ENCODE data around the gene RGS3. TPM values are rescaled to one million over a fixed set of nuclear protein-coding genes. Genes with fewer than 3 reads are reported as not detected.

The RGS3 gene
- total RNA-seq, 1 experiment from 2014 or later: 16.6 TPM

DNA sequence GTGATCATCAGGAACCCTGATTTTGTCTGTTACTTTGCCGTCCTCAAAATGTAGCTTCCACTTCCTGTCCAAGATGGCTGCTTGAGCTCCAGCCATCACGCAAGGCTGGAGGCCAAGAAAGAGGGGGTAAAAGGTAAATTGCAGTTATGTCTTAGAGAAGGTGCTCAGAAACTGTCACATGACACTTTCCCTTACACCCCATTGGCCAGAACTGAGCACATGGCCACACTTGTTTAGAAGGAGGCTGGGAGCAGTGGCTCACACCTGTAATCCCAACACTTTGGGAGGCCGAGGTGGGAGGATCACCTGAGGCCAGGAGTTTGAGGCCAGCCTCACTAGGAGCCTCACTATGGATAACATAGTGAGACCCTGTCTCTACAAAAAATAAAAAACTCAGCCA, 140.9 kb downstream of the RGS3 start:
- DNase-seq (ENCODE audit: low spot score): no peak
- H3K9me3 Mint-ChIP-seq: no peaks in the 10 kb centered on the region
- no peaks in the 10 kb centered on the region for H3K36me3 Mint-ChIP-seq
- no peak for ATAC-seq
- no peak overlapping the region for H3K4me3 Mint-ChIP-seq
- ChIA-PET CTCF (interaction anchor here (1.8 to 20.2 kb wide), 3 partner anchors 11 to 50 kb away, joined by 5 to 962 read pairs (median 26); no protein-coding TSS in a partner anchor), POLR2A (no interaction called here)
- H3K27me3 Mint-ChIP-seq (ENCODE audit: low read depth): peaks cover 2% of the 10 kb centered on the region
- H3K4me1 Mint-ChIP-seq: peaks cover 44% of the 10 kb centered on the region
- no peak overlapping the region for H3K27ac Mint-ChIP-seq
- TF ChIP-seq FOXK1 (CRISPR knock-in tag; IDR thresholded peaks at IDR 0.05): no peak
- TF ChIP-seq, protein P1, sequence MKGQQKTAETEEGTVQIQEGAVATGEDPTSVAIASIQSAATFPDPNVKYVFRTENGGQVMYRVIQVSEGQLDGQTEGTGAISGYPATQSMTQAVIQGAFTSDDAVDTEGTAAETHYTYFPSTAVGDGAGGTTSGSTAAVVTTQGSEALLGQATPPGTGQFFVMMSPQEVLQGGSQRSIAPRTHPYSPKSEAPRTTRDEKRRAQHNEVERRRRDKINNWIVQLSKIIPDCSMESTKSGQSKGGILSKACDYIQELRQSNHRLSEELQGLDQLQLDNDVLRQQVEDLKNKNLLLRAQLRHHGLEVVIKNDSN (CRISPR knock-in tag; IDR thresholded peaks at IDR 0.05): peak; percentile 65; the same call in 1 of the 2 replicates
- TF ChIP-seq, protein P2, sequence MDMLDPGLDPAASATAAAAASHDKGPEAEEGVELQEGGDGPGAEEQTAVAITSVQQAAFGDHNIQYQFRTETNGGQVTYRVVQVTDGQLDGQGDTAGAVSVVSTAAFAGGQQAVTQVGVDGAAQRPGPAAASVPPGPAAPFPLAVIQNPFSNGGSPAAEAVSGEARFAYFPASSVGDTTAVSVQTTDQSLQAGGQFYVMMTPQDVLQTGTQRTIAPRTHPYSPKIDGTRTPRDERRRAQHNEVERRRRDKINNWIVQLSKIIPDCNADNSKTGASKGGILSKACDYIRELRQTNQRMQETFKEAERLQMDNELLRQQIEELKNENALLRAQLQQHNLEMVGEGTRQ (CRISPR knock-in tag; IDR thresholded peaks at IDR 0.05): peak; percentile 79
- TF ChIP-seq JUN (CRISPR knock-in tag; IDR thresholded peaks at IDR 0.05): no peak
- no peak for TF ChIP-seq HMGA2 (CRISPR knock-in tag; IDR thresholded peaks at IDR 0.05)
- TF ChIP-seq, protein P3, sequence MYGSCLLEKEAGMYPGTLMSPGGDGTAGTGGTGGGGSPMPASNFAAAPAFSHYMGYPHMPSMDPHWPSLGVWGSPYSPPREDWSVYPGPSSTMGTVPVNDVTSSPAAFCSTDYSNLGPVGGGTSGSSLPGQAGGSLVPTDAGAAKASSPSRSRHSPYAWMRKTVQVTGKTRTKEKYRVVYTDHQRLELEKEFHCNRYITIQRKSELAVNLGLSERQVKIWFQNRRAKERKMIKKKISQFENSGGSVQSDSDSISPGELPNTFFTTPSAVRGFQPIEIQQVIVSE (CRISPR knock-in tag; IDR thresholded peaks at IDR 0.05; ENCODE audit: borderline replicate concordance): no peak
- TF ChIP-seq, protein P4, sequence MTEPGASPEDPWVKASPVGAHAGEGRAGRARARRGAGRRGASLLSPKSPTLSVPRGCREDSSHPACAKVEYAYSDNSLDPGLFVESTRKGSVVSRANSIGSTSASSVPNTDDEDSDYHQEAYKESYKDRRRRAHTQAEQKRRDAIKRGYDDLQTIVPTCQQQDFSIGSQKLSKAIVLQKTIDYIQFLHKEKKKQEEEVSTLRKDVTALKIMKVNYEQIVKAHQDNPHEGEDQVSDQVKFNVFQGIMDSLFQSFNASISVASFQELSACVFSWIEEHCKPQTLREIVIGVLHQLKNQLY (CRISPR knock-in tag; IDR thresholded peaks at IDR 0.05): no peak
- peak; percentile 54 for TF ChIP-seq NFYB (CRISPR knock-in tag; conservative IDR thresholded peaks at IDR 0.05; ENCODE audit: low read depth)
- TF ChIP-seq RORB (CRISPR knock-in tag; IDR thresholded peaks at IDR 0.05): no peak

DNA sequence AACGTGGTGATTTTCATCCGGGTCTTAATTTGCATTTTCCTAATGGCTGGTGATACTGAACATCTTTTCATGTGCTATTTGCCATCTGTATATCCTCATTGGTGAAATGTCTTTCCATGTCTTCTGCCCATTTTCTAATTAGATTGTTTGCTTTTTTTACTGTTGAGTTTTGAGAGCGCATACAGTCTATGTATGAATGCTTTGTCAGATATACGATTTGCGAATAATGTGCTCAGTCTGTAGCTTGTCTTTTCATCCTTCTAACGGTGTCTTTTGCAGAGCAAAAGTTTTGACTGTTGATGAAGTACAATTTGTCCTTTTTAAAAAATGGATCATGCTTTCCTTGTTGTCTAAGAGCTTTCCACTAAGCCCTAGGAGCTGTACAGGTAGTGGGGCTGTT, 143.0 kb downstream of the RGS3 start:
- POLR2A ChIA-PET: no interaction called here
- TF ChIP-seq, protein P5, sequence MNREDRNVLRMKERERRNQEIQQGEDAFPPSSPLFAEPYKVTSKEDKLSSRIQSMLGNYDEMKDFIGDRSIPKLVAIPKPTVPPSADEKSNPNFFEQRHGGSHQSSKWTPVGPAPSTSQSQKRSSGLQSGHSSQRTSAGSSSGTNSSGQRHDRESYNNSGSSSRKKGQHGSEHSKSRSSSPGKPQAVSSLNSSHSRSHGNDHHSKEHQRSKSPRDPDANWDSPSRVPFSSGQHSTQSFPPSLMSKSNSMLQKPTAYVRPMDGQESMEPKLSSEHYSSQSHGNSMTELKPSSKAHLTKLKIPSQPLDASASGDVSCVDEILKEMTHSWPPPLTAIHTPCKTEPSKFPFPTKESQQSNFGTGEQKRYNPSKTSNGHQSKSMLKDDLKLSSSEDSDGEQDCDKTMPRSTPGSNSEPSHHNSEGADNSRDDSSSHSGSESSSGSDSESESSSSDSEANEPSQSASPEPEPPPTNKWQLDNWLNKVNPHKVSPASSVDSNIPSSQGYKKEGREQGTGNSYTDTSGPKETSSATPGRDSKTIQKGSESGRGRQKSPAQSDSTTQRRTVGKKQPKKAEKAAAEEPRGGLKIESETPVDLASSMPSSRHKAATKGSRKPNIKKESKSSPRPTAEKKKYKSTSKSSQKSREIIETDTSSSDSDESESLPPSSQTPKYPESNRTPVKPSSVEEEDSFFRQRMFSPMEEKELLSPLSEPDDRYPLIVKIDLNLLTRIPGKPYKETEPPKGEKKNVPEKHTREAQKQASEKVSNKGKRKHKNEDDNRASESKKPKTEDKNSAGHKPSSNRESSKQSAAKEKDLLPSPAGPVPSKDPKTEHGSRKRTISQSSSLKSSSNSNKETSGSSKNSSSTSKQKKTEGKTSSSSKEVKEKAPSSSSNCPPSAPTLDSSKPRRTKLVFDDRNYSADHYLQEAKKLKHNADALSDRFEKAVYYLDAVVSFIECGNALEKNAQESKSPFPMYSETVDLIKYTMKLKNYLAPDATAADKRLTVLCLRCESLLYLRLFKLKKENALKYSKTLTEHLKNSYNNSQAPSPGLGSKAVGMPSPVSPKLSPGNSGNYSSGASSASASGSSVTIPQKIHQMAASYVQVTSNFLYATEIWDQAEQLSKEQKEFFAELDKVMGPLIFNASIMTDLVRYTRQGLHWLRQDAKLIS (CRISPR knock-in tag; IDR thresholded peaks at IDR 0.05; ENCODE audit: borderline replicate concordance): no peak
- no peak for TF ChIP-seq ZNF317 (CRISPR knock-in tag; IDR thresholded peaks at IDR 0.05; ENCODE audit: borderline replicate concordance, low read depth)
- TF ChIP-seq ESRRA (CRISPR knock-in tag; IDR thresholded peaks at IDR 0.05; ENCODE audit: borderline replicate concordance): no peak
- no peak for TF ChIP-seq HMGA2 (CRISPR knock-in tag; IDR thresholded peaks at IDR 0.05)
- TF ChIP-seq, protein P6, sequence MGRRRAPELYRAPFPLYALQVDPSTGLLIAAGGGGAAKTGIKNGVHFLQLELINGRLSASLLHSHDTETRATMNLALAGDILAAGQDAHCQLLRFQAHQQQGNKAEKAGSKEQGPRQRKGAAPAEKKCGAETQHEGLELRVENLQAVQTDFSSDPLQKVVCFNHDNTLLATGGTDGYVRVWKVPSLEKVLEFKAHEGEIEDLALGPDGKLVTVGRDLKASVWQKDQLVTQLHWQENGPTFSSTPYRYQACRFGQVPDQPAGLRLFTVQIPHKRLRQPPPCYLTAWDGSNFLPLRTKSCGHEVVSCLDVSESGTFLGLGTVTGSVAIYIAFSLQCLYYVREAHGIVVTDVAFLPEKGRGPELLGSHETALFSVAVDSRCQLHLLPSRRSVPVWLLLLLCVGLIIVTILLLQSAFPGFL (CRISPR knock-in tag; IDR thresholded peaks at IDR 0.05; ENCODE audit: borderline replicate concordance): no peak
- no peak for TF ChIP-seq FOXK1 (CRISPR knock-in tag; IDR thresholded peaks at IDR 0.05)
- TF ChIP-seq MYBL2 (CRISPR knock-in tag; IDR thresholded peaks at IDR 0.05): no peak
- no peak for TF ChIP-seq NFYB (CRISPR knock-in tag; conservative IDR thresholded peaks at IDR 0.05; ENCODE audit: low read depth)
- no peak for TF ChIP-seq ELF4 (CRISPR knock-in tag; IDR thresholded peaks at IDR 0.05; ENCODE audit: low read depth)
- TF ChIP-seq ZNF219 (CRISPR knock-in tag; IDR thresholded peaks at IDR 0.05; ENCODE audit: borderline replicate concordance): no peak
- no peak for TF ChIP-seq NFE2L1 (CRISPR knock-in tag; IDR thresholded peaks at IDR 0.05)
- TF ChIP-seq, protein P7, sequence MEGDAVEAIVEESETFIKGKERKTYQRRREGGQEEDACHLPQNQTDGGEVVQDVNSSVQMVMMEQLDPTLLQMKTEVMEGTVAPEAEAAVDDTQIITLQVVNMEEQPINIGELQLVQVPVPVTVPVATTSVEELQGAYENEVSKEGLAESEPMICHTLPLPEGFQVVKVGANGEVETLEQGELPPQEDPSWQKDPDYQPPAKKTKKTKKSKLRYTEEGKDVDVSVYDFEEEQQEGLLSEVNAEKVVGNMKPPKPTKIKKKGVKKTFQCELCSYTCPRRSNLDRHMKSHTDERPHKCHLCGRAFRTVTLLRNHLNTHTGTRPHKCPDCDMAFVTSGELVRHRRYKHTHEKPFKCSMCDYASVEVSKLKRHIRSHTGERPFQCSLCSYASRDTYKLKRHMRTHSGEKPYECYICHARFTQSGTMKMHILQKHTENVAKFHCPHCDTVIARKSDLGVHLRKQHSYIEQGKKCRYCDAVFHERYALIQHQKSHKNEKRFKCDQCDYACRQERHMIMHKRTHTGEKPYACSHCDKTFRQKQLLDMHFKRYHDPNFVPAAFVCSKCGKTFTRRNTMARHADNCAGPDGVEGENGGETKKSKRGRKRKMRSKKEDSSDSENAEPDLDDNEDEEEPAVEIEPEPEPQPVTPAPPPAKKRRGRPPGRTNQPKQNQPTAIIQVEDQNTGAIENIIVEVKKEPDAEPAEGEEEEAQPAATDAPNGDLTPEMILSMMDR (IDR thresholded peaks at IDR 0.05): no peak
- TF ChIP-seq FOXJ3 (CRISPR knock-in tag; IDR thresholded peaks at IDR 0.05; ENCODE audit: borderline replicate concordance): no peak
- TF ChIP-seq, protein P8, sequence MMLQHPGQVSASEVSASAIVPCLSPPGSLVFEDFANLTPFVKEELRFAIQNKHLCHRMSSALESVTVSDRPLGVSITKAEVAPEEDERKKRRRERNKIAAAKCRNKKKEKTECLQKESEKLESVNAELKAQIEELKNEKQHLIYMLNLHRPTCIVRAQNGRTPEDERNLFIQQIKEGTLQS (CRISPR knock-in tag; conservative IDR thresholded peaks at IDR 0.05): no peak
- no peak for TF ChIP-seq MXD4 (CRISPR knock-in tag; IDR thresholded peaks at IDR 0.05; ENCODE audit: borderline replicate concordance)

More for the DNA sequence above, 143.0 kb downstream of the RGS3 start:
- ATAC-seq (no peak), DNase-seq (ENCODE audit: low spot score) (no peak)
- H3K27me3 Mint-ChIP-seq (ENCODE audit: low read depth): peaks cover 2% of the 10 kb centered on the region
- H3K9me3 Mint-ChIP-seq: no peaks in the 10 kb centered on the region
- H3K4me1 Mint-ChIP-seq: peaks cover 54% of the 10 kb centered on the region
- no peaks in the 10 kb centered on the region for H3K36me3 Mint-ChIP-seq
- no peak overlapping the region for H3K4me3 Mint-ChIP-seq
- H3K27ac Mint-ChIP-seq: no peak overlapping the region
- CTCF ChIA-PET: interaction anchor here (0.6 to 0.9 kb wide), 2 partner anchors 47 to 49 kb away, joined by 3 read pairs; no protein-coding TSS in a partner anchor
